IPS DF 19.7 (cell line): Measurements from ENCODE around the gene C11orf24.
A peak's percentile ranks its signal among the peaks of the same experiment; 100 is the strongest.
"Not testable (repeated sequence)": the region's sequence is repeated elsewhere in the genome, so short reads cannot be mapped to it uniquely, and the experiment has no call there.

Experiments
- DNase-seq: peaks from one replicate; pipeline ENCODE4 v3.0.0-alpha.2; 2013; ENCODE audit warnings: low read depth, low spot score

Gene C11orf24

DNA sequence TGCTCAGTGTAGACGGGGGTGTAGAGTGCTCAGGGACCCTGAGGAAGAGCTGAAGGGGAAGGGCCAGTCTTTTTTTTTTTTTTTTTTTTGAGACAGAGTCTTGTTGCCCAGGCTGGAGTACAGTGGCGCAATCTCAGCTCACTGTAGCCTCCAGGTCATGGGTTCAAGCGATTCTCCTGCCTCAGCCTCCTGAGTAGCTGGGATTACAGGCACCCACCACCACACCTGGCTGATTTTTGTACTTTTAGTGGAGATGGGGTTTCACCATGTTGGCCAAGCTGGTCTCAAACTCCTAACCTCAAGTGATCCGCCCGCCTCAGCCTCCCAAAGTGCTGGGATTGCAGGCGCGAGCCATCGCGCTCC lies 27.7 kb upstream of the C11orf24 start:
- not testable (repeated sequence) for DNase-seq

DNA sequence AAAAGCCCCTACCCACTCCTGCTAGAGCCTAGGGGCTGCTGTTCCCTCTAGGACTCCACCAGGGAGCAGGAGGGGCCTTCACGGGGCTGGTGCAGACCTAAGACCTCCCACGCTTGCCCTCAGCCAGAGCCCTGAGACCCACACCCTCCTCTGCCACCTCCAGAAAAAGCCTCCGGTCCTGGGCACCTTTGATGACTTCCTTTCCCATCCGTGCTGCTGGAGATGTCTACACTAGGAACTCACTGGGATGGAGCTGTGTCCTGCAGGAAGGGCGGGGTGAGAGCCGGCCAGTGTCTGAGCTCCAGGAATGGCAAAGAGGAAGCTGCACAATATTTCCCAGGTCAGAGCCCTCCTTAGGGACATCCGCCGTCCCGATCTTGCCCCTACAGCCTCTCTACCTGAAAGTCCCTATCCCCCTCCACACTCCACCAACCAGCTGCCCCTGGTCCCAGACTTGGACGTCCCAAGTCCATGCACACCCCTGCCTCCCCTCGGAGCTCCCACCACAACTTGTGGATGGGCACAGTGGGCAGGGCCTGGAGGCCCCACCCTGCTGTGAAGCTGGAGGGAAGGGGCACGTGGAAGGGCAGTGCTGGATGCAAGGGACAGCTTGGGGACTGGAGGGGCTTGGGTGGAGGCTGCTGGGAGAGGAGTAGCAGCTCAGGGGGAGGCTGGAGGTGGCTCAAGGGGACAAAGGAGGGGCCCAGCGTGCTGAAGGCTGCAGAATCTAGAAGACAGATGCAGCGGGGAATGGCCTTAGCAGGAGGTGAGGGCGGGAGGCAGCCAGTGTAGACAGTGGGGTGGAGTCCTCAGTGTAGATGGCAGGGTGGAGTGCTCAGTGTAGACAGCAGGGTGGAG lies 27.1 kb upstream of the C11orf24 start:
- no peak for DNase-seq

- peak; percentile 40 for DNase-seq
Observed at GRCh38 chr11:68297812-68298658, 26.3 kb upstream of the C11orf24 start.

DNA sequence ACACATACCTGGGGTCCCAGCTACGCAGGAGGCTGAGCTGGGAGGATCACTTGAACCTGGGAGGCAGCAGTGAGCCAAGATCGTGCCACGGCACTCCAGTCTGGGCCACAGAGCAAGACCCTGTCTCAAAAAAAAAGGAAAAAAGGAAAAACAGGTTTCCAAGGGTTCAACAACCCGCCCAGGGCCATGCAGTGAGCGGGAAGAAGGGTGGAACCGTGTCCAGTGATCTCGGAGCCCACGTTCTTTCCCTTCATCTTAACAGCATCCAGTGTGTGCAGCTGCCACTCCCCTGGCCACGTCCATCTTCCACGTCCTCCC lies 25.7 kb upstream of the C11orf24 start:
- no peak for DNase-seq

DNA sequence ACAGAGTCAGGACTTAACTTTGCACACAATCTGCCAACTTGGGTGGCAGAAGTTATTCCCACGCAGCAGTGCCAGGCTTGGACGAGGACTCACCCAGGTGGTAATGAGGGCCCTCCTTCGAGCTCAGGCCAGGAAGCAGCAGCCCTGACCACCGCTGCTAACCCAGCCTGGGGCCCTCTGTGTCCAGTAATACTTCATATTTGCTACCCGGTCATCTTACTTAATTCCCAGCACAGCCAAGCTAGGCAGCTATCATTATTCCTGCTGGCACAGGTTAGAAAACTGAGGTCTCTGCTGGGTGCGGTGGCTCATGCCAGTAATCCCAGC lies 25.2 kb upstream of the C11orf24 start:
- DNase-seq, result no peak

GRCh38 chr11:68296344-68297051 lies 24.7 kb upstream of the C11orf24 start:
- no peak for DNase-seq

- DNase-seq, result no peak
Observed at GRCh38 chr11:68295940-68296339, 24.2 kb upstream of the C11orf24 start.

- DNase-seq, result no peak
Observed at GRCh38 chr11:68295271-68295670, 23.5 kb upstream of the C11orf24 start.

- DNase-seq, result no peak
Observed at GRCh38 chr11:68293708-68294107, 21.9 kb upstream of the C11orf24 start.

DNA sequence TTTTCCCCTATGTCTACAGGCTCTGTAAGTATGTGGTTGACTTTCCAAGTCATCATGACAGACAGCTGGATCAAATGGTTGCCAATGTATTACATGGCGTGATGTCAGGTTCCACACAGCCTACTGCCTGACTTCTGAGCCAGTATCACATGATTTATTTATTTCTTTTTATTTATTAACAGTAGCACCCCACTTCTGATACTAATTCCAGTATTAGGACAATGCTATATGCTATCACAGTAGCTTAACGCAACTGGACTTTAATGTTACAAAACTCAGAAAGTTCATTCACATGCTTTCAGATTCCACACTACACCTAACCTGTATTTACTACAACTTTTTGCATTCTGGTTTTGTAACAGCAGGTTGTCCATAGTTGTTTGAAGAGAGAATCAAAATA lies 17.7 kb upstream of the C11orf24 start:
- no peak for DNase-seq

DNA sequence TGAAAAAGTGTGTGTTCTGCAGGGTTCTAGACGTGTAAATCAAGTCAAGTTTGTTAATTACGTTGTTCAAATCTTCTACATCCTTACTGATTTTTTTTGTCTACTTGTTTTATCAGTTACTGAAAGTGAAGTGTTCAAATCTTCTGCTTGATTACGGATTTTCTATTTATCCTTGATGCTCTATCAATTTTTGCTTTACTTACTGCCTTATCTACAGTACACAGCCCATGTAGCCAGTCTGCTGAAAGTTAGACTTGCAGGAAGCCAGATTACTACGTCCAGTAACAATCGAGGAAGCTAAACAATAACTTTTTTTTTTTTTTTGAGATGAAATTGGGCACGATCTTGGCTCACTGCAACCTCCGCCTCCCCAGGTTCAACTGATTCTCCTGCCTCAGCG lies 15.6 kb upstream of the C11orf24 start:
- DNase-seq, result no peak

DNA sequence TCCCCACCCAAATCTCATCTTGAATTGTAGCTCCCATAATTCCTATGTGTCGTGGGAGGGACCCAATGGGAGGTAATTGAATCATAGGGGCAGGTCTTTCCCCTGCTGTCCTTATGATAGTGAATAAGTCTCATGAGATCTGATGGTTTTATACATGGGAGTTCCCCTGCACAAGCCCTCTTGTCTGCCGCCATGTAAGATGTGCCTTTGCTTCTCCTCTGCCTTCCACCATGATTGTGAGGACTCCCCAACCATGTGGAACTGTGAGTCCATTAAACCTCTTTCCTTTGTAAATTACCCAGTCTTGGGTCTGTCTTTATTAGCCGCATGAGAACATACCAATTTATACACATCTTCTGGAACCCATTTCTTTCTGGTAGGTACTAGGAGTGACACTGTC lies 12.8 kb upstream of the C11orf24 start:
- DNase-seq, result not testable (repeated sequence)

DNA sequence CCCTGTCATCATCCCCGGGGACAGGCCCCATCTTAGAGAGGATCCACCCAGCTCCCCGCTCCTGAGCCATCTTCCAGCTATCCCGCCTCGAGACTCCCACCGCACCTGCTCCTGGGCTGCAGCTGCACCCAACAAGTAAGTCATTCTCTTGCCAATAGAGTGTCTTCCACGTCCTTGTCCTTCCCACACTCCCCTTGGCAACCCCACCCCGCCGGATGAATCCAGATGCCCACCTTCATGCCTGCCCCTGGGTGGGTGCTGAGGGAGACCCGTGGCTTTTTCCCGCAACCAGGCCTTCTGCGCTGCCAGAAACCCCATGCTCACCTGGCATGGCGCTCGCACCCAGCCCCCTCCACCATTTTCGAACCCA lies 11.1 kb upstream of the C11orf24 start:
- no peak for DNase-seq

- no peak for DNase-seq
Observed at GRCh38 chr11:68282141-68282860, 10.5 kb upstream of the C11orf24 start.

DNA sequence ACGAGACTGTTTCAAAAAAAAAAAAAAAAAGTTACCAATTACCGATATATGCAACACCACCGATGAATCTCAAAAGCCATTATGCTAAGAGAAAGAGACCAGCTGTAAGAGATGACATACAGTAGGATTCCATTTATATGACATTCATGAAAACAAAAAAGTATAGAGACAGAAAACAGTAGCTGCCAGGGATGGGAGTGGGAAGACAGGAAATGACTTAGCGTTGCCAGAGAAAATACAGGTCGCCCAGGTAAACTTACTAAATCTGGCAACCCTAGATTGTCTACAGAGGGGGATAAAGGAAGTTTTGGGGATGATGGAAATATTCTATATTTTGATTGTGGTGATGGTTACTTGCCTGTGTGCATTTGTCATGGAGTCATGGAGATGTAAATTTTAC lies 7.9 kb upstream of the C11orf24 start:
- no peak for DNase-seq

DNA sequence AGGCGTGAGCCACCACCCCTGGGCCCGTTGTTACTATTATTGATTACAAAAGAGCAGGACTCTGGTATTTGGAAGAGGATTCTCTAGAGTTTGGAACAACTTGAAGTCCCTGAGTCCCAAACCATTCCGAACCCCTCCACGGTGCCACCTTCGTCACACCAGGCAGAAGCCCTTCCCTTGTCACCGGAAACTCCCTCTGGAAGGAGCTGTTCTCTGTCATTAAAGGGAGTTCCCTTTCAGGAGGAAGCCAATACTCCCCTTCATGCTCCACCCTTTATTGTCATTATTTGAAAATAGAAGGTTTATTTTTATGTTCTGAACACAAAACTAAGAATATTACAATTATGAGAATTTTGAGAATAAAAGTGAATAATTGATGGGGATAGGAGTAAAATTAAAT lies 5.1 kb upstream of the C11orf24 start:
- DNase-seq, result no peak

- no peak for DNase-seq
Observed at GRCh38 chr11:68275721-68276507, 4.1 kb upstream of the C11orf24 start.

DNA sequence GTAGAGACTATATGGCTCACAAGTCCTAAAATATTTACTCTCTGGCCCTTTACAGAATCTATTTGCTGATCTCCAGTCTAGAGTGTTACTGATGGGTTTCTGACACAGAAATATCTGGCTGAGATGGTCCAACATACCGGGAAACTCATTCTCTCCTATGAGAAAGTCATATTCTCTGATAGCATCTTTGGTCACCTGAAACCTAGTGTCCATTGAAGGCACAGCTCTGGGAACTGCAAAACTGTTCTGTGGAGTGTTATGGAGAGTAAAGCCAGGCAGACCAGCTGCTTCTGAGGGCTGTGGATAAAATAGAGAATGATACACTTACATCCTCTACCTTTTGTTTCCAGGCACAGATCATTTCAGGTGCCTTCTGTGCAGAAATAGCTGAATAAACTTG lies 2.5 kb upstream of the C11orf24 start:
- DNase-seq, result no peak

GRCh38 chr11:68273026-68273738 lies 1.4 kb upstream of the C11orf24 start:
- DNase-seq, result no peak

GRCh38 chr11:68271023-68271780 lies 571 bp downstream of the C11orf24 start:
- DNase-seq, result peak; percentile 15
